Kidney (tissue), 14 donors: Measurements from ENCODE around the gene BEND5. TPM values are rescaled to one million over a fixed set of nuclear protein-coding genes. Genes with fewer than 3 reads are reported as not detected.

Experiments used
- DNase-seq, 5 donors: peaks; one replicate each; pipeline ENCODE4 v3.0.0-alpha.2; 2013 to 2020
- FAIRE-seq: peaks from 2 replicates; lab custom pipeline; 2012; peaks lifted over from hg19 to GRCh38; lab: Jason Lieb, UNC
- H3K27ac ChIP-seq, 2 donors: one replicate each; pipeline ENCODE4 v1.7.0; 2013; ENCODE audit warnings: low read depth in 2 of 2, low read length in 2 of 2, inconsistent platforms in 1 of 2
- H3K27me3 ChIP-seq: one replicate; pipeline ENCODE4 v1.7.1; 2013; ENCODE audit warnings: low read length, inconsistent platforms; ENCODE audit not compliant: control insufficient read depth, insufficient read depth
- H3K36me3 ChIP-seq, 3 donors: one replicate each; pipeline versions ENCODE4 v1.7.0 to v1.7.1; 2013; ENCODE audit warnings: low read length in 3 of 3, control low read depth in 1 of 3, inconsistent platforms in 1 of 3; ENCODE audit not compliant: insufficient read depth in 3 of 3, control insufficient read depth in 2 of 3
- H3K4me1 ChIP-seq, 3 donors: one replicate each; pipeline versions ENCODE4 v1.7.0 to v1.7.1; 2013; ENCODE audit warnings: low read length in 3 of 3, inconsistent platforms in 1 of 3, low read depth in 1 of 3; ENCODE audit not compliant: control insufficient read depth in 2 of 3, insufficient read depth in 2 of 3
- H3K4me3 ChIP-seq, 3 donors: one replicate each; pipeline versions ENCODE4 v1.7.0 to v1.8.1; 2013; ENCODE audit warnings: low read length in 3 of 3, control low read depth in 1 of 3, inconsistent platforms in 1 of 3
- H3K9ac ChIP-seq, 3 donors: one replicate each; pipeline versions ENCODE4 v1.7.0 to v1.7.1; 2013; ENCODE audit warnings: low read length in 3 of 3, control low read depth in 1 of 3, inconsistent platforms in 1 of 3
- H3K9me3 ChIP-seq, 3 donors: one replicate each; pipeline versions ENCODE4 v1.7.0 to v1.7.1; 2013; ENCODE audit warnings: low read length in 3 of 3, control low read depth in 1 of 3, inconsistent platforms in 1 of 3; ENCODE audit not compliant: control insufficient read depth in 2 of 3, insufficient read depth in 1 of 3
- CTCF ChIP-seq: IDR thresholded peaks from 3 replicates; pipeline ENCODE4 v1.5.1; 2012; ENCODE audit warnings: mild to moderate bottlenecking, moderate library complexity, borderline replicate concordance; ENCODE audit not compliant: insufficient read depth; ENCODE audit errors: extremely low read depth
- intact Hi-C: fragments of 100-400 bp; cut with DNase I; formaldehyde crosslinking; loops from one replicate; pipeline ENCODE4 v1.11.1; 2022
- polyA plus RNA-seq: library from polyadenylated mRNA; stranded (reverse); fragments of 350-450 nt; fragmentation: Illumina TruSeq; extraction: RNeasy Lipid Tissue Mini Kit (QIAGEN cat#74804); gene quantifications from one replicate; pipeline ENCODE4 v1.2.3, GENCODE V29; 2014; ENCODE audit warnings: low read depth, low replicate concordance; ENCODE audit not compliant: insufficient read depth
- total RNA-seq: library from RNA; stranded (reverse); fragmentation: NEBNext Ultra II Directional; extraction: Animal tissue kit (Norgen Biotek cat#: 25700); gene quantifications from one replicate; pipeline ENCODE4 v1.2.1, GENCODE V29; 2021
- donor health status: control.
- donor health status: control.
- donor health status: control.
- donor health status: control.
- donor health status: control.
- donor health status: DM: yes; HTN: yes; CAD: no.
- donor health status: Normal renal cell carcinoma (clear cell type).

BEND5 gene
- total and polyA plus RNA-seq, 2 donors from 2014 or later, result 11.6 to 27.1 TPM

DNA sequence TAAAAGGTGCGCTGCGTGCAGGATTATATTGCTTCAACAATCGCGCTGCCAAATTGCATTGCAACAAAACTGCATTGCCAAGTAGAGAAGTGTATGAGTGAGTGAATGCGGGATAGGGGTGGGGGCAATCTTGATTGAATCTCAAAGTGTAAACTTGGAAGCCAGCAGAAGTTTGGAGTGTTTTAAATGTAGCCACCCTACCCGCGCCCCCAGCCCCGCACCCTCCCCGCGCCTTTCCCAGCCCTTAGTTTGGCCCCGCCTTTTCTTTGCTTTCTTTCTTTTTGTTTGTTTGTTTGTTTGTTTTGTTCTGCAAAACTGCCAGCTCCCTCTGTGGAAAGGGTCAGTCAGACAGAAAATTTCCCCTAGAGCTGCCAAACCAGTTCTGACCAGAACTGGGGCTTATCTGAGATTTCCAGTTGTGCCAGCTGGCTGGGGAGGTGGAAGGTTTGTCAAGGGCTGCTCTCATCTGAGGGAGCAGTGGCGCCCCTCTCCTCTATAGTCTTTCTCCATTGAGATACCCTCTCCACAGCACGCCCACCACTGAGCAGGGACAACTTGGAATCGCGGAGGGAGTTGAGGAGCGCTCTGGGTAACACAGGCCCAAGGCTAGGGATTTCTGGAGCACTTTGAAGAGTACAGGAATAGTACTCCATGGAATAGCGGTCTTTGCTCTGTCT, 666 bp upstream of the BEND5 start:
- Histone ChIP-seq H3K4me3 (peak overlapping the region; percentile 81 to 94 (median 86)), H3K4me1 (peaks cover 0 to 19% (median 10%) of the 10 kb centered on the region in 3 donors), H3K9me3 (no peaks in the 10 kb centered on the region), H3K27ac (no peak overlapping the region), H3K27me3 (no peaks in the 10 kb centered on the region), H3K9ac (peak overlapping the region in 2 of 3 donors; percentile 31 to 90), H3K36me3 (peaks cover 0 to 6% (median 0%) of the 10 kb centered on the region in 3 donors)
- FAIRE-seq (no peak), DNase-seq (peak in 4 of 5 donors; percentile 31 to 71 (median 56))
- no peak for TF ChIP-seq CTCF
- intact Hi-C loops, result no loop called here

- no peak for FAIRE-seq
- intact Hi-C loops, result no loop called here
- peak in 3 of 5 donors; percentile 31 to 46 (median 40) for DNase-seq
- H3K4me1 ChIP-seq, result peaks cover 0 to 18% (median 16%) of the 10 kb centered on the region in 3 donors
- H3K9ac ChIP-seq, result peak overlapping the region; percentile 13 to 85 (median 20)
- no peaks in the 10 kb centered on the region for H3K27me3 ChIP-seq
- peak overlapping the region; percentile 86 to 88 (median 87) for H3K4me3 ChIP-seq
- no peaks in the 10 kb centered on the region for H3K9me3 ChIP-seq
- peak overlapping the region; percentile 49 to 67 for H3K27ac ChIP-seq
- H3K36me3 ChIP-seq, result peaks cover 0 to 7% (median 0%) of the 10 kb centered on the region in 3 donors
- TF ChIP-seq CTCF, result no peak
Observed at GRCh38 chr1:48775831-48776392, 779 bp downstream of the BEND5 start.

GRCh38 chr1:48773133-48773532, 3.6 kb downstream of the BEND5 start:
- Histone ChIP-seq H3K36me3 (peaks cover 0 to 7% (median 0%) of the 10 kb centered on the region in 3 donors), H3K27me3 (no peaks in the 10 kb centered on the region), H3K27ac (no peak overlapping the region), H3K4me1 (peaks cover 0 to 37% (median 29%) of the 10 kb centered on the region in 3 donors), H3K9ac (no peak overlapping the region), H3K9me3 (no peaks in the 10 kb centered on the region), H3K4me3 (peak overlapping the region in 1 of 3 donors; percentile 9)
- intact Hi-C loops, result no loop called here
- no peak for TF ChIP-seq CTCF
- FAIRE-seq, result no peak
- no peak for DNase-seq
